DND-41 (cell line): Measurements from ENCODE around the gene SNTB2.

Experiments used
- CTCF ChIP-seq: IDR thresholded peaks from 2 replicates; pipeline ENCODE4 v1.5.1; 2012; ENCODE audit warnings: borderline replicate concordance, low read length, moderate library complexity, mild to moderate bottlenecking; ENCODE audit not compliant: poor library complexity, severe bottlenecking; ENCODE audit errors: extremely low read depth
- EZH2 ChIP-seq: IDR thresholded peaks from 3 replicates; pipeline ENCODE4 v1.6.1; 2012; ENCODE audit warnings: borderline replicate concordance, low read depth, mild to moderate bottlenecking, moderate library complexity, low read length, inconsistent platforms; ENCODE audit not compliant: severe bottlenecking

GRCh38 chr16:69209735-69210134 is 22.8 kb downstream of the SNTB2 start:
- TF ChIP-seq CTCF, result no peak
- TF ChIP-seq EZH2, result no peak
